ENCODE data around the gene RCHY1. TPM values are rescaled to one million over a fixed set of nuclear protein-coding genes. Genes with fewer than 3 reads are reported as not detected.
"Not testable (repeated sequence)": the region's sequence is repeated elsewhere in the genome, so short reads cannot be mapped to it uniquely, and the experiment has no call there.

RCHY1 gene
- total RNA-seq, 1 donor from 2014 or later: 30.2 TPM

- no peaks in the 10 kb centered on the region for H3K27me3 ChIP-seq
- DNase-seq (no peak), ATAC-seq (no peak)
- no peak for TF ChIP-seq CTCF (IDR thresholded peaks at IDR 0.05)
- no peaks in the 10 kb centered on the region for H3K36me3 ChIP-seq
- H3K27ac ChIP-seq: no peak overlapping the region
- no peak overlapping the region for H3K4me3 ChIP-seq
- intact Hi-C loops (cut with DNase I): no loop called here
- no peaks in the 10 kb centered on the region for H3K4me1 ChIP-seq
- no peaks in the 10 kb centered on the region for H3K9me3 ChIP-seq
Observed at GRCh38 chr4:75549019-75549418, 34.8 kb upstream of the RCHY1 start.

GRCh38 chr4:75547647-75548387, 33.6 kb upstream of the RCHY1 start:
- Histone ChIP-seq H3K4me1 (no peaks in the 10 kb centered on the region), H3K27me3 (no peaks in the 10 kb centered on the region), H3K4me3 (no peak overlapping the region), H3K36me3 (no peaks in the 10 kb centered on the region), H3K27ac (no peak overlapping the region), H3K9me3 (no peaks in the 10 kb centered on the region)
- DNase-seq (no peak), ATAC-seq (peak; percentile 22)
- intact Hi-C loops (cut with DNase I): no loop called here
- TF ChIP-seq CTCF (IDR thresholded peaks at IDR 0.05): no peak

GRCh38 chr4:75545526-75545925, 31.3 kb upstream of the RCHY1 start:
- TF ChIP-seq CTCF (IDR thresholded peaks at IDR 0.05): no peak
- no peaks in the 10 kb centered on the region for H3K9me3 ChIP-seq

GRCh38 chr4:75544870-75545269, 30.7 kb upstream of the RCHY1 start:
- TF ChIP-seq CTCF (IDR thresholded peaks at IDR 0.05): no peak
- no peaks in the 10 kb centered on the region for H3K27me3 ChIP-seq
- H3K9me3 ChIP-seq: no peaks in the 10 kb centered on the region
- no peak overlapping the region for H3K27ac ChIP-seq
- ATAC-seq: no peak
- no peaks in the 10 kb centered on the region for H3K4me1 ChIP-seq
- intact Hi-C loops (cut with DNase I): no loop called here
- H3K36me3 ChIP-seq: peaks cover 8% of the 10 kb centered on the region
- H3K4me3 ChIP-seq: no peak overlapping the region
- no peak for DNase-seq

More at GRCh38 chr4:75545526-75545925, 31.3 kb upstream of the RCHY1 start:
- no peak for DNase-seq
- Histone ChIP-seq H3K36me3 (peaks cover 2% of the 10 kb centered on the region), H3K27ac (no peak overlapping the region), H3K4me1 (no peaks in the 10 kb centered on the region), H3K27me3 (no peaks in the 10 kb centered on the region), H3K4me3 (no peak overlapping the region)
- ATAC-seq: no peak
- intact Hi-C loops (cut with DNase I): no loop called here

- ATAC-seq; H3K27ac ChIP-seq; DNase-seq; H3K4me3 ChIP-seq; H3K4me1 ChIP-seq; H3K9me3 ChIP-seq; intact Hi-C loops (cut with DNase I); H3K27me3 ChIP-seq: not testable (repeated sequence)
- H3K36me3 ChIP-seq: peaks cover 12% of the 10 kb centered on the region
Observed at GRCh38 chr4:75544220-75544619, 30.0 kb upstream of the RCHY1 start.

- ATAC-seq: no peak
Observed at GRCh38 chr4:75542824-75543223, 28.6 kb upstream of the RCHY1 start.

GRCh38 chr4:75537308-75537707, 23.1 kb upstream of the RCHY1 start:
- H3K9me3 ChIP-seq; H3K27me3 ChIP-seq; ATAC-seq; DNase-seq; H3K4me1 ChIP-seq; H3K27ac ChIP-seq; intact Hi-C loops (cut with DNase I); H3K4me3 ChIP-seq: not testable (repeated sequence)
- H3K36me3 ChIP-seq: peaks cover 12% of the 10 kb centered on the region

More at GRCh38 chr4:75542824-75543223, 28.6 kb upstream of the RCHY1 start:
- no peak for DNase-seq
- TF ChIP-seq CTCF (IDR thresholded peaks at IDR 0.05): no peak
- H3K9me3 ChIP-seq: no peaks in the 10 kb centered on the region
- H3K36me3 ChIP-seq: peaks cover 12% of the 10 kb centered on the region
- no peak overlapping the region for H3K4me3 ChIP-seq
- intact Hi-C loops (cut with DNase I): no loop called here
- no peaks in the 10 kb centered on the region for H3K4me1 ChIP-seq
- H3K27ac ChIP-seq: no peak overlapping the region
- no peaks in the 10 kb centered on the region for H3K27me3 ChIP-seq

- H3K27me3 ChIP-seq; ATAC-seq; intact Hi-C loops (cut with DNase I): not testable (repeated sequence)
Observed at GRCh38 chr4:75533926-75534325, 19.7 kb upstream of the RCHY1 start.

GRCh38 chr4:75533339-75533887, 19.2 kb upstream of the RCHY1 start:
- H3K4me3 ChIP-seq; intact Hi-C loops (cut with DNase I); H3K4me1 ChIP-seq; DNase-seq; H3K27me3 ChIP-seq; H3K27ac ChIP-seq; H3K9me3 ChIP-seq; ATAC-seq: not testable (repeated sequence)
- peaks cover 32% of the 10 kb centered on the region for H3K36me3 ChIP-seq

More at GRCh38 chr4:75533926-75534325, 19.7 kb upstream of the RCHY1 start:
- H3K9me3 ChIP-seq, H3K4me3 ChIP-seq, DNase-seq, H3K4me1 ChIP-seq, H3K27ac ChIP-seq: not testable (repeated sequence)
- H3K36me3 ChIP-seq: peaks cover 27% of the 10 kb centered on the region

All from upper lobe of right lung (tissue), 1 donor.